Gastrocnemius medialis (tissue), 4 donors: ENCODE results near the gene MAD1L1. TPM values are rescaled to one million over a fixed set of nuclear protein-coding genes. Genes with fewer than 3 reads are reported as not detected.

Experiments
- ATAC-seq, 2 donors: fragments of 150-250 bp; one replicate each; pipeline ENCODE4 v1.9.1; 2016
- DNase-seq, 2 donors: peaks; one replicate each; pipeline ENCODE4 v3.0.0-alpha.2; 2019
- H3K27ac ChIP-seq, 4 donors: fragments of 200-600 bp; sonication (generic); 1 replicate in 1 of 4; 2 replicates in 3 of 4; pipeline ENCODE4 v1.5.1; 2016 to 2018; ENCODE audit warnings: mild to moderate bottlenecking in 2 of 4, moderate library complexity in 1 of 4
- H3K27me3 ChIP-seq, 3 donors: fragments of 200-600 bp; sonication (generic) in 2 of 3; 1 replicate in 1 of 3; 2 replicates in 2 of 3; pipeline versions ENCODE4 v1.5.1 to v1.6.0; 2016 to 2019; ENCODE audit warnings: mild to moderate bottlenecking in 1 of 3, moderate library complexity in 1 of 3
- H3K36me3 ChIP-seq, 2 donors: fragments of 200-600 bp; sonication (generic) in 1 of 2; one replicate each; pipeline ENCODE4 v1.5.1; 2017 to 2018
- H3K4me1 ChIP-seq, 2 donors: fragments of 200-600 bp; sonication (generic) in 1 of 2; one replicate each; pipeline ENCODE4 v1.5.1; 2016 to 2017; ENCODE audit warnings: mild to moderate bottlenecking in 2 of 2
- H3K4me3 ChIP-seq, 4 donors: fragments of 200-600 bp; sonication (generic) in 3 of 4; 1 replicate in 1 of 4; 2 replicates in 3 of 4; pipeline ENCODE4 v1.5.1; 2016 to 2019; ENCODE audit warnings: mild to moderate bottlenecking in 2 of 4
- H3K9me3 ChIP-seq, 3 donors: fragments of 200-600 bp; sonication (generic) in 2 of 3; 1 replicate in 1 of 3; 2 replicates in 2 of 3; pipeline ENCODE4 v1.5.1; 2016 to 2019
- CTCF ChIP-seq, 5 experiments: fragments of 450-650 bp in 3 of 5; fragments of 200-600 bp in 2 of 5; sonication (generic) in 2 of 5; IDR thresholded peaks in 4 of 5; conservative IDR thresholded peaks in 1 of 5; 1 replicate in 4 of 5; 2 replicates in 1 of 5; pipeline ENCODE4 v1.5.1; 2016 to 2019; ENCODE audit warnings: antibody characterized with exemption in 5 of 5, mild to moderate bottlenecking in 3 of 5, moderate library complexity in 3 of 5
- POLR2A ChIP-seq, 2 donors: fragments of 450-650 bp; IDR thresholded peaks; one replicate each; pipeline ENCODE4 v1.6.1; 2017; ENCODE audit warnings: antibody characterized with exemption in 2 of 2, mild to moderate bottlenecking in 2 of 2, moderate library complexity in 2 of 2
- in situ Hi-C, 4 donors: fragments of 200-750 bp; cut with MboI; loops; one replicate each; pipeline versions ENCODE4 v1.15.0 to v1.8.0; 2017; ENCODE audit warnings: low sequenced_read_pairs in 4 of 4
- intact Hi-C: fragments of 100-400 bp; cut with DNase I; formaldehyde crosslinking; loops from one replicate; pipeline ENCODE4 v1.15.1; 2023; ENCODE audit warnings: low total_unique reads
- microRNA-seq, 2 donors: library from miRNA; unstranded; fragments of <30 nt; microRNA quantifications; one replicate each; pipeline ENCODE4, GENCODE V29; 2016; ENCODE audit warnings: borderline replicate concordance in 2 of 2
- total RNA-seq, 4 donors: library from RNA; depleted of rRNA; stranded (reverse); fragments of >200 nt; gene quantifications; one replicate each; pipeline versions ENCODE4 v1.1.0 to v1.2.3, GENCODE V29; 2016

MAD1L1 gene
- total RNA-seq, 4 donors from 2014 or later = 19.7 to 32.4 (median 22.7) TPM

GRCh38 chr7:1767524-1767923 is 465.2 kb downstream of the MAD1L1 start:
- Histone ChIP-seq H3K9me3 (no peaks in the 10 kb centered on the region), H3K36me3 (no peaks in the 10 kb centered on the region), H3K27me3 (no peaks in the 10 kb centered on the region), H3K4me1 (no peaks in the 10 kb centered on the region), H3K4me3 (no peak overlapping the region), H3K27ac (no peak overlapping the region)
- TF ChIP-seq POLR2A (IDR thresholded peaks at IDR 0.05) (no peak), CTCF (IDR thresholded peaks at IDR 0.05 in 4 of 5, conservative IDR thresholded peaks at IDR 0.05 in 1 of 5) (no peak)
- ATAC-seq = no peak
- intact Hi-C loops (no loop called here), in situ Hi-C loops (loop anchor here in 2 of 4 donors (25.0 kb wide), 1 partner anchor 180 kb away; no protein-coding TSS in a partner anchor)
- no peak for DNase-seq

Small RNA genes within 50 kb of the gene (microRNA-seq; reads per million reads assigned to microRNA genes)
- gene MIR4655 = 0 reads per million in 2 donors
- gene MIR6836 = 0 reads per million in 2 donors

Other genes with a start within 250 kb of the MAD1L1 start
- 10 to 100 TPM; 14.1 to 41.7 (median 16.9) TPM for gene MRM2, start 9.3 kb upstream of the MAD1L1 start, total RNA-seq
- gene NUDT1, start 9.3 kb upstream of the MAD1L1 start, total RNA-seq = 10 to 100 TPM; 14.7 to 22.5 (median 18.1) TPM
- 10 to 100 TPM in 3 of 4 donors, 1 to 10 TPM in 1; 6.4 to 28.1 (median 24.8) TPM for gene SNX8, start 81.5 kb upstream of the MAD1L1 start, total RNA-seq
- gene EIF3B, start 121.9 kb upstream of the MAD1L1 start, total RNA-seq = 100 to 1,000 TPM; 105 to 207 (median 195) TPM
- gene CHST12, start 170.7 kb upstream of the MAD1L1 start, total RNA-seq = 10 to 100 TPM in 2 of 4 donors, 1 to 10 TPM in 2; 5.5 to 13.1 (median 10.1) TPM
- not detected for gene GRIFIN, start 243.5 kb upstream of the MAD1L1 start, total RNA-seq